Activated CD4-positive, alpha-beta T cell treated with anti-CD3 and anti-CD28 coated beads, Interleukin-2, amount 10 ng/mL, durations not matched to agents 24 days and 14 days (primary cell): ENCODE results near the gene KRTAP4-8. TPM values are rescaled to one million over a fixed set of nuclear protein-coding genes. Genes with fewer than 3 reads are reported as not detected.
"Not testable (repeated sequence)": the region's sequence is repeated elsewhere in the genome, so short reads cannot be mapped to it uniquely, and the experiment has no call there.

Experiments used
- DNase-seq: peaks from one replicate; pipeline ENCODE4 v3.0.0; 2022
- H3K27ac Mint-ChIP-seq: one replicate; pipeline ENCODE4 v1.8.0; 2022; ENCODE audit warnings: mild to moderate bottlenecking, mixed read lengths
- H3K27me3 Mint-ChIP-seq: one replicate; pipeline ENCODE4 v1.8.0; 2022; ENCODE audit warnings: mixed read lengths
- H3K36me3 Mint-ChIP-seq: one replicate; pipeline ENCODE4 v1.8.0; 2022; ENCODE audit warnings: low read depth, mild to moderate bottlenecking, mixed read lengths
- H3K4me1 Mint-ChIP-seq: one replicate; pipeline ENCODE4 v1.8.0; 2021; ENCODE audit warnings: mixed read lengths
- H3K4me3 Mint-ChIP-seq: one replicate; pipeline ENCODE4 v1.8.0; 2022; ENCODE audit warnings: mild to moderate bottlenecking, moderate library complexity, mixed read lengths
- H3K9me3 Mint-ChIP-seq: one replicate; pipeline ENCODE4 v1.8.0; 2021; ENCODE audit warnings: mixed read lengths
- intact Hi-C: fragments of 100-400 bp; cut with micrococcal nuclease; formaldehyde crosslinking; loops from one replicate; pipeline ENCODE4 v1.15.1; 2023
- total RNA-seq: library from RNA; stranded (reverse); gene quantifications from 2 replicates; pipeline ENCODE4 v1.2.3, GENCODE V29; 2022

KRTAP4-8 gene
- total RNA-seq: not detected in 2 replicates

DNA sequence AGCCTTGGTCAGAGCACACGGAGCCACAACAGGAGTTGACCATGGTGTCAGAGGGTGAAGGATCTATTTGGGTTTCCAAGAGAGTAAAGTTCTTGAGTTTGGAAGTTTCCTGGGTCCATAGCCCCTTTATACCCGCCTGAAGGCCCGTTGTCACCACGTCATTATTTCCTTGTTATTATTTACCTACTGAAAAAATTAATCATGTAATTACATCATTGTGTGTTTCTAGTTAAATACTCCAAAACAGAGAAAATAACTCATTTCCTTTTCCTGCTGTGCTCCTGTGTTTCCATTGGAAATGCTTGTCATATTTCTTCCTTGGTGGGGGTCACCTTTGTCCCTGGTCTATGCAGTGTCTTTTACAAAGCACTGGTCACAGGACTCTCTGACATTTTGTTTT, at the start of gene KRTAP4-8:
TSS of gene KRTAP4-8 (minus strand) at position 101 of the 400 bp plus-strand sequence. CDS start at position 43, 58 bp downstream.
- Mint-ChIP-seq H3K27me3 (peaks cover 10% of the 10 kb centered on the region), H3K9me3 (no peaks in the 10 kb centered on the region), H3K27ac (no peak within 1 kb of the TSS), H3K4me3 (no peak within 1 kb of the TSS), H3K4me1 (no peaks in the 10 kb centered on the region), H3K36me3 (no peaks in the 10 kb centered on the region)
- DNase-seq: no peak
- intact Hi-C loops: no loop called here

DNA sequence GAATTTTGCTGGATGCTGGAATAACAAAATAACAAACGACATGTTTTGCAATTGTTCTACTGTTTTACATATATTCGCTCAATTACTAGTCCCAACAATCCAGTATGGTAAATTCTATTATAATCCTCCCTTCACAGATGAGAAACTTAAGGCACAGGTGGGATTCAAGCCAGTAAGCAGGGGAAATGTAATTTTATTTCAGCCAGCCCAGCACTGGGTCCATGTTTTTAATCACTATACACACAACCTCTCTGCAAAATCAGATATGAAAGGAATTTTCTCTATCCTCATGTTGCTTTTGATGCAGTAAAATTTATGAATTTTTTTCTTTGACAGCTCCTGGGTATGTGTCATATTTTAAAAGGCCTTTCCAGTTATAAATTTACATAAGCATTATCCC, 47.3 kb upstream of the KRTAP4-8 start:
- no peaks in the 10 kb centered on the region for H3K36me3 Mint-ChIP-seq
- intact Hi-C loops: no loop called here
- no peaks in the 10 kb centered on the region for H3K27me3 Mint-ChIP-seq
- H3K4me3 Mint-ChIP-seq: no peak overlapping the region
- no peak overlapping the region for H3K27ac Mint-ChIP-seq
- H3K4me1 Mint-ChIP-seq: no peaks in the 10 kb centered on the region
- DNase-seq: no peak
- peaks cover 20% of the 10 kb centered on the region for H3K9me3 Mint-ChIP-seq

GRCh38 chr17:41144846-41145245, 46.9 kb upstream of the KRTAP4-8 start:
- Mint-ChIP-seq H3K9me3 (peaks cover 20% of the 10 kb centered on the region), H3K36me3 (no peaks in the 10 kb centered on the region), H3K4me1 (no peaks in the 10 kb centered on the region), H3K27ac (no peak overlapping the region), H3K27me3 (no peaks in the 10 kb centered on the region), H3K4me3 (no peak overlapping the region)
- intact Hi-C loops: no loop called here
- DNase-seq: no peak

GRCh38 chr17:41141361-41141760, 43.4 kb upstream of the KRTAP4-8 start:
- H3K27me3 Mint-ChIP-seq: peaks cover 3% of the 10 kb centered on the region
- no peak overlapping the region for H3K4me3 Mint-ChIP-seq
- peaks cover 27% of the 10 kb centered on the region for H3K9me3 Mint-ChIP-seq
- H3K36me3 Mint-ChIP-seq: no peaks in the 10 kb centered on the region
- no peak for DNase-seq
- intact Hi-C loops: no loop called here
- H3K27ac Mint-ChIP-seq: no peak overlapping the region
- H3K4me1 Mint-ChIP-seq: no peaks in the 10 kb centered on the region

- peaks cover 3% of the 10 kb centered on the region for H3K27me3 Mint-ChIP-seq
- DNase-seq: no peak
- H3K27ac Mint-ChIP-seq: no peak within 1 kb of the TSS
- H3K36me3 Mint-ChIP-seq: no peaks in the 10 kb centered on the region
- H3K9me3 Mint-ChIP-seq: peaks cover 27% of the 10 kb centered on the region
- no peaks in the 10 kb centered on the region for H3K4me1 Mint-ChIP-seq
- intact Hi-C loops: no loop called here
- no peak within 1 kb of the TSS for H3K4me3 Mint-ChIP-seq
These were observed 42.6 kb upstream of the KRTAP4-8 start, which contains the start of gene KRTAP4-6 for GRCh38 chr17:41140360-41141131. Gene KRTAP4-6 (minus strand): TSS chr17:41140544. CDS start chr17:41140487, 57 bp downstream.

DNA sequence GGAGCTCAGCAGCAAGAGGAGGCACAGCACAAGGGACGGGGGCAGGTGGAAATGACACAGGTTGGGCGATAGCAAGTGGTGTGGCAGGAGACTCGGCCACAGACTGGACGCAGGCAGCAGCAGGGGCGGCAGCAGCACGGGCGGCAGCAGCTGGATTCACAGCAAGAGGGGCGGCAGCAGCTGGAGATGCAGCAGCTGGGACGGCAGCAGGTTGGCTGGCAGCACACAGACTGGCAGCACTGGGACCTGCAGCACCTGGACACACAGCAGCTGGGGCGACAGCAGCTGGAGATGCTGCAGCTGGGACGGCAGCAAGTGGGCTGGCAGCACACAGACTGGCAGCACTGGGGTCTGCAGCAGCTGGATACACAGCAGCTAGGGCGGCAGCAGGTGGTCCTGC, 41.9 kb upstream of the KRTAP4-8 start:
- DNase-seq, intact Hi-C loops, H3K4me1 Mint-ChIP-seq, H3K27me3 Mint-ChIP-seq, H3K36me3 Mint-ChIP-seq, H3K27ac Mint-ChIP-seq, H3K4me3 Mint-ChIP-seq: not testable (repeated sequence)
- peaks cover 27% of the 10 kb centered on the region for H3K9me3 Mint-ChIP-seq

DNA sequence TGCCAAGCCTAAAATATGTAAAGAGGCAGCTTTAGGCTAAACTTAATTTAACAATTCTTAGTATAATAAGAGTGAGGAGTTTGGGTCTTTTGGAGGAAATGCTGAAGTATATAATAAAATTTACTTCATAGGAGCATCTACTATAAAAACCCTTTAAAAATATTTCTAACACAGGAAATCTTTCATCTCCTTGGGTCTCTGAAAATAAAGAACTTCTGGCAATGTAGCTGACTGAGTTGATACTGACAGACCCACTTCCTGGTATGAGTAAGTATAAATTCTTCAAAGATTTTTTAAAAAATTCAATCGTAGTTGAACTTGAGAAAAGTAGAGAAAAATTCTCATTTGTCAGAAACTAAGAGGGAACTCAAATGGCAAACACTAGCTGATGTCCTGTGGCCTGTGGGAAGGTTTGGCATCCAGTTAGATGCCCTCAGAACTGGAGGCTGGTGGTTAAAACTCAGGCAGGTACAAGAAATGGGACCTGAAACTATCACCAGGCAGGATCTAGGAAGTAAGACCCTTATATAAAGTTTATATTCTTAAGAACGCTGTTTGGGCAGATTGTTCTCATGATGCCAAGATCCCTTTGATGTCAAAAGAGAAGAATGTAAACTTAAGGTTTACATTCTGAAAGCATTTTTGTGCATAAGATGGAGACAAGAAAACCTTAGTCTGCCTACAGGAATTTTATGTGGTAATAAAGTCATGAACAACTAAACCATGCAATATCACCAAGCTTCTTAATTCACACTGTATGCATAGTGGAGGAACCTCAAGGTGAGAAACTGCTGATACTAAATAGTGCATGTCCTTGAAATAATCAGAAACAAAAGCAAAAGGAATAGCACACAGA, 36.2 kb upstream of the KRTAP4-8 start:
- H3K4me3 Mint-ChIP-seq: no peak overlapping the region
- peaks cover 7% of the 10 kb centered on the region for H3K9me3 Mint-ChIP-seq
- no peaks in the 10 kb centered on the region for H3K4me1 Mint-ChIP-seq
- H3K27ac Mint-ChIP-seq: no peak overlapping the region
- no peaks in the 10 kb centered on the region for H3K36me3 Mint-ChIP-seq
- intact Hi-C loops: no loop called here
- peaks cover 3% of the 10 kb centered on the region for H3K27me3 Mint-ChIP-seq
- no peak for DNase-seq

DNA sequence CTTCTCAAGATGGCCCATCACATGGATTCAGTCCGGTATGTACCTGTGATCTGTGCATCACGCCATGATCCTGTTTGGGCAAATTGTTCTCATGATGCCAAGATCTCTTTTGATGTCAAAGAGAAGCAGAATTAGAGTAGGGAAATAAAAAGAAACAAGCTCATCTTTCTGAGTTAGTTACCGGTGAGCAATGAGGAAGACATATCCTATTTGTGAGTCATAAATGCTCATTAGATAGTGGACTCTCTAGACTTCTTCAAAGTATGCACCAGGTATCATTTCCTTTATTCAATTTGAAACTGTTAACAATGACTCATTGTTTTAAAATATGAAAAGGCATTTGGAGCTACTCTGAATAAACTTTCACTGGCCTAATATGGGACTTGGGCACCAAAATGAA, 34.0 kb upstream of the KRTAP4-8 start:
- Mint-ChIP-seq H3K27ac (no peak overlapping the region), H3K4me1 (no peaks in the 10 kb centered on the region), H3K36me3 (no peaks in the 10 kb centered on the region), H3K9me3 (no peaks in the 10 kb centered on the region), H3K27me3 (no peaks in the 10 kb centered on the region), H3K4me3 (no peak overlapping the region)
- DNase-seq: no peak
- intact Hi-C loops: no loop called here

DNA sequence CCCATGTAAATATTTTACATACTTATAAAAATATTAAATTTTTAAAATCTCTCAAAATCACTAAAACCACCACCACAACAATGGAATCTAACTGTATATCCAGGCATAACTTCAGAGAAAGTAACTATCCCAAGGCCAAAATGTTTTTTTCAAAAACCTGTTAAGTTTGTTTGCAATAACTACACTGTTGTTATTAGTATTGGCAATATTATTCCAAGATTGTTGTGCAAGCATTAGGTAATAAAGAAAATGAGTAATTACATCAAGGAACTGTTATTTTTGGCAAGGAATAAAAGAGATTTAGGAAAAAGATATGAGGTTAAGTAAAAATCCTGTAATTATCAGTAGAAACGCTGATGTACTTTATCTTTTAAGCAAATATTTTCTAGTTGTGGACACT, 29.4 kb upstream of the KRTAP4-8 start:
- Mint-ChIP-seq H3K4me3 (no peak overlapping the region), H3K27me3 (peaks cover 4% of the 10 kb centered on the region), H3K36me3 (no peaks in the 10 kb centered on the region), H3K4me1 (no peaks in the 10 kb centered on the region), H3K9me3 (no peaks in the 10 kb centered on the region), H3K27ac (no peak overlapping the region)
- intact Hi-C loops: no loop called here
- no peak for DNase-seq

- Mint-ChIP-seq H3K4me3 (no peak overlapping the region), H3K9me3 (no peaks in the 10 kb centered on the region), H3K27ac (no peak overlapping the region), H3K4me1 (no peaks in the 10 kb centered on the region), H3K27me3 (peaks cover 4% of the 10 kb centered on the region), H3K36me3 (no peaks in the 10 kb centered on the region)
- no peak for DNase-seq
- intact Hi-C loops: no loop called here
These were observed 28.5 kb upstream of the KRTAP4-8 start for GRCh38 chr17:41126412-41126811.

DNA sequence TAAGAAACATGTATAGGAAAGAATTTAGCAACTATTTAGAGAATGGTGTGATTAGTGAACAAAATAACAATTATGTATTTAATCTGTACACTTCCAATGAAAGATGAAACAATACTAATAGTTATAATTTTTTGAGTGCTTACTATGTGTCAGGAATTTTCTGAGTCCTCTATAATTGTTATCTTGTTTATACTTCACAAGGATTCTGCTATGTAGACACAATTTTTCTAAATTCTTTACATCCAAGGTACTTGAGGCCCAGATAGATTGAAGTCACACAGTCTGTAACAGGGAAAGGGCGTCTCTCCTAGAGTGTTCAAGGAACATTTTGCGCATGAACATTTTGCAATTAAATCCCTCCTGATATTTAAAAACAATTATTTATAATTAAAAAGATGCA, 27.1 kb upstream of the KRTAP4-8 start:
- H3K9me3 Mint-ChIP-seq: peaks cover 4% of the 10 kb centered on the region
- no peak overlapping the region for H3K27ac Mint-ChIP-seq
- intact Hi-C loops: no loop called here
- no peak overlapping the region for H3K4me3 Mint-ChIP-seq
- no peaks in the 10 kb centered on the region for H3K36me3 Mint-ChIP-seq
- no peak for DNase-seq
- H3K4me1 Mint-ChIP-seq: peaks cover 3% of the 10 kb centered on the region
- peaks cover 4% of the 10 kb centered on the region for H3K27me3 Mint-ChIP-seq

GRCh38 chr17:41123991-41124371, 26.0 kb upstream of the KRTAP4-8 start, which contains the start of gene KRTAP4-12:
Gene KRTAP4-12 (minus strand): TSS chr17:41124182. CDS start chr17:41124122, 60 bp downstream.
- H3K27ac Mint-ChIP-seq, H3K36me3 Mint-ChIP-seq, H3K4me1 Mint-ChIP-seq, H3K9me3 Mint-ChIP-seq, H3K4me3 Mint-ChIP-seq, DNase-seq, H3K27me3 Mint-ChIP-seq, intact Hi-C loops: not testable (repeated sequence)

GRCh38 chr17:41123292-41123990, 25.5 kb upstream of the KRTAP4-8 start:
- H3K4me3 Mint-ChIP-seq, H3K36me3 Mint-ChIP-seq, H3K27ac Mint-ChIP-seq, H3K9me3 Mint-ChIP-seq, DNase-seq, H3K27me3 Mint-ChIP-seq, H3K4me1 Mint-ChIP-seq, intact Hi-C loops: not testable (repeated sequence)

DNA sequence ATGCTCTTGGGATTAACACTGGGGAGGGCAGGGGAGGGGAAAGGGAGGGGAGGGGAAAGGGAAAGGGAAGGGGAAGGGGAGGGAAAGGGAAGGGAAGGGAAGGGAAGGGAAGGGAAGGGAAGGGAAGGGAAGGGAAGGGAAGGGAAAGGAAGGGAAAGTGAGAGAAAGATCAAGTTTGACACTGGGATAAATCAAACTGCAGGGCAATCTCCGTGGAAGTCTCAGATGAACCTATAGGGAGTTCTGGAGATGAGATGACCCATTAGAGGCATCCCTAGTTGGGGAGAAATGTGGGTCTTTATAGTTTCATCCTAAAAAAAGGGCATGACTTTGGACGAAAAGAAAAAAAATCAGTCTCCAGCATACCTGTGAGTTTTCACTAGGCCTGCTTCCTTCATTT, 23.8 kb upstream of the KRTAP4-8 start:
- Mint-ChIP-seq H3K9me3 (peaks cover 4% of the 10 kb centered on the region), H3K4me1 (peaks cover 3% of the 10 kb centered on the region), H3K36me3 (no peaks in the 10 kb centered on the region), H3K4me3 (no peak overlapping the region), H3K27me3 (peaks cover 4% of the 10 kb centered on the region), H3K27ac (no peak overlapping the region)
- DNase-seq: no peak
- intact Hi-C loops: no loop called here
